ENCODE data around the gene NADSYN1. TPM values are rescaled to one million over a fixed set of nuclear protein-coding genes. Genes with fewer than 3 reads are reported as not detected.

The NADSYN1 gene
- total RNA-seq, 2 experiments from 2014 or later = 70.9 to 122 TPM

- Histone ChIP-seq H3K9me3 (ENCODE audit: low read length) (no peaks in the 10 kb centered on the region), H4K20me1 (ENCODE audit: insufficient read depth, low read length) (no peaks in the 10 kb centered on the region), H3K36me3 (ENCODE audit: insufficient read depth, low read length) (peaks cover 56% of the 10 kb centered on the region), H3K4me2 (ENCODE audit: low read length) (no peak overlapping the region), H3K4me3 (ENCODE audit: low read depth, low read length, poor library complexity, severe bottlenecking) (no peak overlapping the region), H2AFZ (ENCODE audit: low read length) (no peak overlapping the region), H3K27ac (ENCODE audit: low read depth, low read length, poor library complexity, severe bottlenecking) (no peak overlapping the region), H3K4me1 (ENCODE audit: insufficient read depth, low read length, poor library complexity, severe bottlenecking) (no peaks in the 10 kb centered on the region), H3K9me2 (ENCODE audit: insufficient read depth, low read length) (no peaks in the 10 kb centered on the region), H3K79me2 (ENCODE audit: insufficient read depth, low read depth, low read length) (no peaks in the 10 kb centered on the region)
- no peak for DNase-seq (ENCODE audit: low spot score)
- ChIA-PET POLR2A (no interaction called here), CTCF (ENCODE audit: unreplicated experiment) (no interaction called here)
- BruUV-seq (replicated peaks) = no TSS peak
- no peak for TF ChIP-seq EZH2phosphoT487 (IDR thresholded peaks at IDR 0.05; ENCODE audit: borderline replicate concordance, low read depth, low read length)
- TF ChIP-seq CTCF (conservative IDR thresholded peaks at IDR 0.05; ENCODE audit: low read length) = no peak
- intact Hi-C loops (cut with micrococcal nuclease; ENCODE audit: unreplicated experiment) = no loop called here
Observed at GRCh38 chr11:71435278-71435951, 17.6 kb upstream of the NADSYN1 start.

- Histone ChIP-seq H3K4me3 (ENCODE audit: low read depth, low read length, poor library complexity, severe bottlenecking) (no peak overlapping the region), H3K4me1 (ENCODE audit: insufficient read depth, low read length, poor library complexity, severe bottlenecking) (no peaks in the 10 kb centered on the region), H3K27ac (ENCODE audit: low read depth, low read length, poor library complexity, severe bottlenecking) (no peak overlapping the region), H4K20me1 (ENCODE audit: insufficient read depth, low read length) (no peaks in the 10 kb centered on the region), H3K4me2 (ENCODE audit: low read length) (no peak overlapping the region), H2AFZ (ENCODE audit: low read length) (no peak overlapping the region), H3K79me2 (ENCODE audit: insufficient read depth, low read depth, low read length) (no peaks in the 10 kb centered on the region), H3K9me2 (ENCODE audit: insufficient read depth, low read length) (no peaks in the 10 kb centered on the region), H3K9me3 (ENCODE audit: low read length) (no peaks in the 10 kb centered on the region), H3K36me3 (ENCODE audit: insufficient read depth, low read length) (peaks cover 70% of the 10 kb centered on the region)
- BruUV-seq (replicated peaks) = no TSS peak
- intact Hi-C loops (cut with micrococcal nuclease; ENCODE audit: unreplicated experiment) = no loop called here
- TF ChIP-seq EZH2phosphoT487 (IDR thresholded peaks at IDR 0.05; ENCODE audit: borderline replicate concordance, low read depth, low read length) (no peak), CTCF (conservative IDR thresholded peaks at IDR 0.05; ENCODE audit: low read length) (no peak)
- ChIA-PET POLR2A (no interaction called here), CTCF (ENCODE audit: unreplicated experiment) (no interaction called here)
- no peak for DNase-seq (ENCODE audit: low spot score)
Observed at GRCh38 chr11:71436861-71437260, 16.1 kb upstream of the NADSYN1 start.

DNA sequence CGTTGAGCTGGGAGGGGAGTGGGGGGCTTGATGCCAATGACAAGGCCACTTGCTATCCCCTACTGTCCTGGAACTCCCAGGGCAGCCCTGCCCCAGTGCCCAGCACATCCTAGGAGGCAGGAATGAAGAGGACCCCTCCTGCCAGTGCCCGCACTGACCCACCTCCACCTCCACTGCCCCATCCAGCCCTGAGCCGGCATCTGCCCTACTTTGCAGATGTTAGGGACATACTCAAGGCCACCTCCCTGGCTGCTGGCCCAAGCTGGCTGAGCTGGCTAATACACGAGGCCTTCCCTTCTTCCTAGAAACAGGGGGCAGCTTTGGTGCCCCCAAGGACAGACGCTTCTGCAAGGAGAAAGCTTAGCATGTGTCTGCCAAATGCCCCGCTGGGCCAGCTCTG is 15.6 kb upstream of the NADSYN1 start:
- TF ChIP-seq EZH2phosphoT487 (IDR thresholded peaks at IDR 0.05; ENCODE audit: borderline replicate concordance, low read depth, low read length) = no peak
- DNase-seq (ENCODE audit: low spot score) = no peak
- Histone ChIP-seq H3K9me2 (ENCODE audit: insufficient read depth, low read length) (no peaks in the 10 kb centered on the region), H3K79me2 (ENCODE audit: insufficient read depth, low read depth, low read length) (no peaks in the 10 kb centered on the region), H2AFZ (ENCODE audit: low read length) (no peak overlapping the region), H3K4me1 (ENCODE audit: insufficient read depth, low read length, poor library complexity, severe bottlenecking) (no peaks in the 10 kb centered on the region), H3K27ac (ENCODE audit: low read depth, low read length, poor library complexity, severe bottlenecking) (no peak overlapping the region), H3K4me3 (ENCODE audit: low read depth, low read length, poor library complexity, severe bottlenecking) (no peak overlapping the region), H3K9me3 (ENCODE audit: low read length) (no peaks in the 10 kb centered on the region), H3K36me3 (ENCODE audit: insufficient read depth, low read length) (peaks cover 75% of the 10 kb centered on the region), H3K4me2 (ENCODE audit: low read length) (no peak overlapping the region), H4K20me1 (ENCODE audit: insufficient read depth, low read length) (no peaks in the 10 kb centered on the region)
- ChIA-PET POLR2A (no interaction called here), CTCF (ENCODE audit: unreplicated experiment) (no interaction called here)
- no TSS peak for BruUV-seq (replicated peaks)
- intact Hi-C loops (cut with micrococcal nuclease; ENCODE audit: unreplicated experiment) = no loop called here
